A549 (cell line): ENCODE measurements around the gene RHBDD3. TPM values are rescaled to one million over a fixed set of nuclear protein-coding genes. Genes with fewer than 3 reads are reported as not detected.
"Not testable (repeated sequence)": the region's sequence is repeated elsewhere in the genome, so short reads cannot be mapped to it uniquely, and the experiment has no call there.

Source experiments
- ATAC-seq, 2 experiments: fragments of 200-7000 bp in 1 of 2; fragments of >200 bp in 1 of 2; cut with Nextera tagmentation in 1 of 2; cut with Tn5 transposase in 1 of 2; 3 replicates each; pipeline versions ENCODE4 v1.8.0 to v1.9.1; 2018 to 2020; ENCODE audit warnings: mild to moderate bottlenecking in 1 of 2, moderate library complexity in 1 of 2
- CTCF ChIA-PET: fragments of 300-600 bp; sonication (Branson Sonifier 250); formaldehyde crosslinking; extraction: SDS; loops from one replicate; lab custom pipeline; 2021; ENCODE audit warnings: antibody characterized with exemption, inconsistent platforms; lab: Yijun Ruan, JAX
- POLR2A ChIA-PET: fragments of 350-600 bp; formaldehyde crosslinking; extraction: SDS; loops from one replicate; lab custom pipeline; 2021; ENCODE audit warnings: antibody characterized with exemption, inconsistent platforms; lab: Yijun Ruan, JAX
- DNase-seq, 2 experiments: peaks; one replicate each; pipeline versions ENCODE4 v3.0.0 to v3.0.0-alpha.2; 2011 to 2016; ENCODE audit warnings: low read depth in 1 of 2, low spot score in 1 of 2
- FAIRE-seq: peaks from 2 replicates; lab custom pipeline; 2011; peaks lifted over from hg19 to GRCh38; lab: Jason Lieb, UNC
- H3K27ac ChIP-seq, 2 experiments: fragments of >200 bp; sonication (Bioruptor Twin); formaldehyde crosslinking; 3 replicates each; pipeline ENCODE4 v1.5.1; 2016 to 2017
- H3K4me1 ChIP-seq: fragments of >200 bp; sonication (Bioruptor Twin); formaldehyde crosslinking; 3 replicates; pipeline ENCODE4 v1.6.1; 2016
- H3K4me2 ChIP-seq: fragments of >200 bp; sonication (Bioruptor Twin); formaldehyde crosslinking; 3 replicates; pipeline ENCODE4 v1.6.1; 2016
- H3K4me3 ChIP-seq: fragments of >200 bp; sonication (Bioruptor Twin); formaldehyde crosslinking; 3 replicates; pipeline ENCODE4 v1.5.1; 2016
- H3K9me3 ChIP-seq: fragments of >200 bp; sonication (Bioruptor Twin); formaldehyde crosslinking; 3 replicates; pipeline ENCODE4 v1.6.1; 2016
- CHD2 ChIP-seq: fragments of 150-350 bp; IDR thresholded peaks from 2 replicates; pipeline ENCODE4 v1.6.1; 2014; ENCODE audit warnings: low read length; ENCODE audit not compliant: partially characterized antibody
- CTCF ChIP-seq: fragments of >200 bp; sonication (Bioruptor Twin); formaldehyde crosslinking; IDR thresholded peaks from 3 replicates; pipeline ENCODE4 v1.5.1; 2016
- EP300 ChIP-seq, 2 experiments: fragments of >200 bp; sonication (Bioruptor Twin); formaldehyde crosslinking; IDR thresholded peaks; 2 replicates in 1 of 2; 3 replicates in 1 of 2; pipeline ENCODE4 v1.6.1; 2016 to 2017
- ESRRA ChIP-seq: fragments of 150-350 bp; IDR thresholded peaks from 2 replicates; pipeline ENCODE4 v1.6.1; 2014; ENCODE audit warnings: mild to moderate bottlenecking, low read length, borderline replicate concordance
- FOSB ChIP-seq: fragments of 250-450 bp; sonication (Bioruptor Pico); IDR thresholded peaks from 2 replicates; pipeline ENCODE4 v1.5.0; 2020; ENCODE audit warnings: mild to moderate bottlenecking, moderate library complexity
- FOSL2 ChIP-seq, 2 experiments: fragments of 450-650 bp in 1 of 2; fragments of >200 bp in 1 of 2; sonication (Bioruptor Twin) in 1 of 2; formaldehyde crosslinking; IDR thresholded peaks; 2 replicates each; pipeline versions ENCODE4 v1.5.0 to v1.6.1; 2016 to 2020; ENCODE audit warnings: mild to moderate bottlenecking in 1 of 2, moderate library complexity in 1 of 2
- FOXS1 ChIP-seq: fragments of 250-450 bp; sonication (Bioruptor Pico); IDR thresholded peaks from 2 replicates; pipeline ENCODE4 v1.5.0; 2020; ENCODE audit warnings: mild to moderate bottlenecking, moderate library complexity
- HDAC2 ChIP-seq: fragments of 200-600 bp; sonication (generic); IDR thresholded peaks from 2 replicates; pipeline ENCODE4 v1.6.1; 2016
- HMGXB4 ChIP-seq: fragments of 250-450 bp; sonication (Bioruptor Pico); IDR thresholded peaks from 2 replicates; pipeline ENCODE4 v1.5.0; 2021; ENCODE audit warnings: mild to moderate bottlenecking, moderate library complexity, borderline replicate concordance
- HOXA7 ChIP-seq: fragments of 250-450 bp; sonication (Bioruptor Pico); IDR thresholded peaks from 2 replicates; pipeline ENCODE4 v1.5.0; 2020; ENCODE audit warnings: mild to moderate bottlenecking, moderate library complexity
- HOXB5 ChIP-seq: fragments of 250-450 bp; sonication (Bioruptor Pico); IDR thresholded peaks from 2 replicates; pipeline ENCODE4 v1.5.0; 2020; ENCODE audit warnings: mild to moderate bottlenecking, moderate library complexity
- JUN ChIP-seq, 2 experiments: fragments of >200 bp; sonication (Bioruptor Twin); formaldehyde crosslinking; IDR thresholded peaks; 2 replicates in 1 of 2; 3 replicates in 1 of 2; pipeline ENCODE4 v1.6.1; 2016 to 2017
- KDM5A ChIP-seq: fragments of 200-600 bp; sonication (generic); IDR thresholded peaks from 2 replicates; pipeline ENCODE4 v1.6.1; 2016; ENCODE audit warnings: antibody characterized with exemption, mild to moderate bottlenecking
- MAFK ChIP-seq: fragments of 450-650 bp; IDR thresholded peaks from 2 replicates; pipeline ENCODE4 v1.6.1; 2014; ENCODE audit not compliant: partially characterized antibody
- MAX ChIP-seq: IDR thresholded peaks from 2 replicates; pipeline ENCODE4 v1.6.1; 2012
- NFE2L2 ChIP-seq: fragments of 150-350 bp; conservative IDR thresholded peaks from 2 replicates; pipeline ENCODE4 v1.6.1; 2014; ENCODE audit warnings: low read length
- NPAS2 ChIP-seq: fragments of 250-450 bp; sonication (Bioruptor Pico); IDR thresholded peaks from 2 replicates; pipeline ENCODE4 v1.8.0; 2022; ENCODE audit warnings: mild to moderate bottlenecking, moderate library complexity, borderline replicate concordance
- POLR2AphosphoS2 ChIP-seq: conservative IDR thresholded peaks from 2 replicates; pipeline ENCODE4 v1.6.1; 2012; ENCODE audit warnings: low read length, improper control_type of control experiment, inconsistent platforms
- RARB ChIP-seq: fragments of 250-450 bp; sonication (Bioruptor Pico); IDR thresholded peaks from 2 replicates; pipeline ENCODE4 v1.8.0; 2021; ENCODE audit warnings: mild to moderate bottlenecking, moderate library complexity
- RFX5 ChIP-seq: fragments of 450-650 bp; IDR thresholded peaks from 2 replicates; pipeline ENCODE4 v1.7.1; 2014; ENCODE audit warnings: antibody characterized with exemption, mild to moderate bottlenecking, moderate library complexity
- TP53 ChIP-seq: fragments of 250-450 bp; sonication (Bioruptor Pico); IDR thresholded peaks from 2 replicates; pipeline ENCODE4 v1.5.0; 2021; ENCODE audit warnings: mild to moderate bottlenecking, moderate library complexity
- USF2 ChIP-seq: fragments of 450-650 bp; IDR thresholded peaks from 2 replicates; pipeline ENCODE4 v1.6.1; 2014; ENCODE audit warnings: antibody characterized with exemption
- ZC3H11A ChIP-seq: fragments of 450-650 bp; IDR thresholded peaks from 2 replicates; pipeline ENCODE4 v1.6.1; 2014; ENCODE audit warnings: antibody characterized with exemption, mild to moderate bottlenecking
- ZNF302 ChIP-seq: fragments of 250-450 bp; sonication (Bioruptor Pico); IDR thresholded peaks from 2 replicates; pipeline ENCODE4 v1.9.0; 2021; ENCODE audit warnings: inconsistent platforms, mild to moderate bottlenecking, moderate library complexity
- WGBS: methylation state at CpG from one replicate; pipeline ENCODE4 v1.1.6; 2017; ENCODE audit errors: missing lambda C conversion rate; 5-methylcytosine and 5-hydroxymethylcytosine counted together
- polyA plus RNA-seq, 4 experiments: library from polyadenylated mRNA; depleted of rRNA in 3 of 4; stranded (reverse); fragments of >200 nt; fragmentation: RNase III in 1 of 4; extraction: RNeasy Plus Mini Kit Qiagen cat#74134 plus additional on column Dnase treatment in 1 of 4; gene quantifications; 2 replicates in 3 of 4; 3 replicates in 1 of 4; pipeline ENCODE4 v1.2.3, GENCODE V29; 2011 to 2017

The RHBDD3 gene
- polyA plus RNA-seq, 2 of the 4 experiments (the other 2 are of a cell fraction): 10.2 to 20.8 TPM

GRCh38 chr22:29243874-29244446 lies 23.8 kb downstream of the RHBDD3 start:
- no peak for DNase-seq
- ChIA-PET CTCF (interaction anchor here (1.0 to 2.7 kb wide), 5 partner anchors 8 to 116 kb away, joined by 3 to 36 read pairs (median 5); partner anchors contain the start of gene EMID1), POLR2A (no interaction called here)
- FAIRE-seq: no peak
- no peaks in the 10 kb centered on the region for H3K4me1 ChIP-seq
- no peak overlapping the region for H3K4me2 ChIP-seq
- no peak overlapping the region for H3K4me3 ChIP-seq
- peaks cover 14% of the 10 kb centered on the region for H3K9me3 ChIP-seq
- ATAC-seq: no peak
- H3K27ac ChIP-seq: no peak overlapping the region
- WGBS: 41% methylated on average over 11 of the region's 11 CpGs
- TF ChIP-seq RARB (CRISPR knock-in tag) (no peak), MAFK (no peak), EP300 (IDR thresholded peaks at IDR 0.05) (no peak), HOXB5 (CRISPR knock-in tag) (no peak), NPAS2 (CRISPR knock-in tag) (no peak), HOXA7 (CRISPR knock-in tag) (no peak), POLR2AphosphoS2 (no peak), KDM5A (no peak)

GRCh38 chr22:29240481-29240880 lies 27.3 kb downstream of the RHBDD3 start:
- DNase-seq, POLR2A ChIA-PET, H3K4me3 ChIP-seq, H3K4me2 ChIP-seq, H3K4me1 ChIP-seq, H3K27ac ChIP-seq, FAIRE-seq, CTCF ChIA-PET, ATAC-seq: not testable (repeated sequence)
- H3K9me3 ChIP-seq: peaks cover 14% of the 10 kb centered on the region
- 56% methylated on average over 9 of the region's 9 CpGs for WGBS

- ChIA-PET CTCF (interaction anchor here (5.2 kb wide), 1 partner anchor 12 kb away, joined by 35 read pairs; no protein-coding TSS in a partner anchor), POLR2A (no interaction called here)
- no peak for TF ChIP-seq FOSL2 (IDR thresholded peaks at IDR 0.05)
- no peak for TF ChIP-seq FOSL2 (CRISPR knock-in tag; IDR thresholded peaks at IDR 0.05)
- TF ChIP-seq ZC3H11A: no peak
- TF ChIP-seq ESRRA: no peak
- TF ChIP-seq CTCF: no peak
- TF ChIP-seq MAX: no peak
- no peak for TF ChIP-seq TP53 (CRISPR knock-in tag)
- no peak for TF ChIP-seq NFE2L2
- TF ChIP-seq CHD2: no peak
- TF ChIP-seq MAFK: no peak
- TF ChIP-seq NPAS2 (CRISPR knock-in tag): no peak
- TF ChIP-seq ZNF302 (CRISPR knock-in tag): no peak
- no peak for TF ChIP-seq HDAC2
- TF ChIP-seq FOSB (CRISPR knock-in tag): no peak
- no peak for TF ChIP-seq RFX5
- no peak for TF ChIP-seq FOXS1 (CRISPR knock-in tag)
- no peak for TF ChIP-seq JUN (IDR thresholded peaks at IDR 0.05)
- TF ChIP-seq HMGXB4: no peak
- no peak for TF ChIP-seq USF2
- TF ChIP-seq HOXA7 (CRISPR knock-in tag): no peak
- no peak for TF ChIP-seq HOXB5 (CRISPR knock-in tag)
- Histone ChIP-seq H3K9me3 (no peaks in the 10 kb centered on the region), H3K4me3 (no peak overlapping the region), H3K4me2 (no peak overlapping the region), H3K27ac (no peak overlapping the region), H3K4me1 (no peaks in the 10 kb centered on the region)
- ATAC-seq: no peak
- WGBS: 80% methylated on average over 1 of the region's 1 CpG
- FAIRE-seq: no peak
- no peak for DNase-seq
Measured at GRCh38 chr22:29233277-29233877, 34.4 kb downstream of the RHBDD3 start.
